Stimulated activated CD4-positive, alpha-beta T cell treated with anti-CD3 and anti-CD28 coated beads, Interleukin-4, amount 100 ng/mL, for 24 hours (primary cell): ENCODE data around the gene CHN2.

ENCODE experiments used
- DNase-seq: peaks from one replicate; pipeline ENCODE4 v3.0.0-alpha.2; 2020

Gene CHN2

GRCh38 chr7:29340696-29341095 lies 146.1 kb downstream of the CHN2 start:
- DNase-seq, result no peak

GRCh38 chr7:29341156-29341555 lies 146.6 kb downstream of the CHN2 start:
- no peak for DNase-seq

GRCh38 chr7:29342761-29343160 lies 148.2 kb downstream of the CHN2 start:
- no peak for DNase-seq

- DNase-seq, result no peak
Measured at GRCh38 chr7:29343399-29343798, 148.8 kb downstream of the CHN2 start.

- no peak for DNase-seq
Measured at GRCh38 chr7:29344334-29344978, 149.9 kb downstream of the CHN2 start.

- DNase-seq, result no peak
Measured at GRCh38 chr7:29345590-29345989, 151.0 kb downstream of the CHN2 start.

GRCh38 chr7:29346231-29346978 lies 151.8 kb downstream of the CHN2 start:
- DNase-seq, result no peak

- DNase-seq, result no peak
Measured at GRCh38 chr7:29349362-29349761, 154.8 kb downstream of the CHN2 start.

- no peak for DNase-seq
Measured at GRCh38 chr7:29350351-29350750, 155.8 kb downstream of the CHN2 start.

- no peak for DNase-seq
Measured at GRCh38 chr7:29352041-29352440, 157.5 kb downstream of the CHN2 start.

GRCh38 chr7:29353810-29354209 lies 159.2 kb downstream of the CHN2 start:
- no peak for DNase-seq

- no peak for DNase-seq
Measured at GRCh38 chr7:29354340-29354739, 159.8 kb downstream of the CHN2 start.

- no peak for DNase-seq
Measured at GRCh38 chr7:29355388-29355787, 160.8 kb downstream of the CHN2 start.

- DNase-seq, result no peak
Measured at GRCh38 chr7:29356631-29357030, 162.1 kb downstream of the CHN2 start.

- no peak for DNase-seq
Measured at GRCh38 chr7:29359482-29360093, 165.0 kb downstream of the CHN2 start.

GRCh38 chr7:29360633-29361625 lies 166.4 kb downstream of the CHN2 start:
- no peak for DNase-seq

GRCh38 chr7:29362380-29362779 lies 167.8 kb downstream of the CHN2 start:
- DNase-seq, result no peak

GRCh38 chr7:29363636-29364425 lies 169.3 kb downstream of the CHN2 start:
- DNase-seq, result no peak

GRCh38 chr7:29364661-29365060 lies 170.1 kb downstream of the CHN2 start:
- DNase-seq, result no peak

GRCh38 chr7:29365423-29365822 lies 170.8 kb downstream of the CHN2 start:
- no peak for DNase-seq

- DNase-seq, result no peak
Measured at GRCh38 chr7:29367784-29368183, 173.2 kb downstream of the CHN2 start.

GRCh38 chr7:29369909-29370488 lies 175.4 kb downstream of the CHN2 start:
- no peak for DNase-seq
